ENCODE data around the gene TCEA3. TPM values are rescaled to one million over a fixed set of nuclear protein-coding genes. Genes with fewer than 3 reads are reported as not detected.

Gene TCEA3
- total RNA-seq, 1 experiment from 2014 or later = 0.72 TPM

GRCh38 chr1:23421753-23422240 is 2.8 kb downstream of the TCEA3 start:
- DNase-seq (ENCODE audit: low spot score) = no peak

DNA sequence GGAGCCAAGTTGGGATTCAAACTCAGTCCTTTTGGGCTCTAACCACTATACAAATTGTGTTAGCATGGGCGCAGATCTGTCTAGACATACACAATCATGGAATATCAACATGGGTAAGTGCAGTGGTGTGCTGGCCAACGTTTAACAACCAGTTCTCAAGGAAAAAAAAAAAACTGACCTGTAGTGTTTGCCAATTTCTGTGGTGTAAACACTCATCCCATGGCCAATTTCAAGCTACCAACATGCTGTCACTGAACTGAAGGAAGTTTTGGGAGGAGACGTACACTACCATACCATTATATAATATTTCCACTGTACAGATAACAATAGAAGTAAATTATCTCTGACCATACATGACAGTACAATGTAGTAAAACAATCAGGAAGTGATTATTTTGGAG is 3.2 kb downstream of the TCEA3 start:
- DNase-seq (ENCODE audit: low spot score) = no peak

- no peak for DNase-seq (ENCODE audit: low spot score)
Measured at GRCh38 chr1:23420778-23421177, 3.8 kb downstream of the TCEA3 start.

DNA sequence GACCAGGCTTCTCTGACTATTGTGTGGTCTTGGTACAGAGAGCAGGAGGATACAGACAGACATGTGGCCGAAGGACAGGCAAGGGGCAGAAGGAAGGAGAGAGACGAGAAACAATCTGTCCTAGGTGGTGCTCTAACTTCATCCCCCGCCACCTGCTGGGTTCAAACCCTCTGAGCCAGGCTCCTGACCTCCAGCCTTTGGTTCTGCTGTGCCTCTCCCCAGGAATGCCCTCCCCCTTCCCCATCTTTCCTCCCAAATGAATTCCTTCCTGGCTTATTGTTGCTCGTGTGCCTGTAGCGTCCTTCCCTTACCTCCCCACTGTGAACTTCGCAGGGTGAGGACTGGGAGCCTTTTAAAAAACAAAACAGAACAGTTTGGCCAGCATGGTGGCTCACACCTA is 5.4 kb downstream of the TCEA3 start:
- no peak for DNase-seq (ENCODE audit: low spot score)

DNA sequence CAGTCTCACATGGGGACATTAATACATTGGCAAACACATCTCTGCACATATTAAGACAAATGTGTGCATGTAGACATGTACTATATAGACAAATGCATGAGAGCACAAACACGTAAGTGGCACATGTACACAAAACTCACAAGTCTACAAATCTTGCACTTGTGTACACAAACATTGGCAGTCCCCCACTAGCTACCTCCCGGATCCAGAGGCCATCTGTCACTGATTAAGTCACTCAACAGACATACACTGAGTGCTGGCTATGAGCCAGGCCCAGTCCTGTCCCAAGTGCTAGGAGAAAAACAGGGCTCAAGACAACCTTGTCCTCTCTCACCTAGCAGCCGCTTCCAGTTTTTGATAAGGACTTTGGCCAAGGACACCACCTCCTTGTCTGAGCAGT is 7.0 kb downstream of the TCEA3 start:
- no peak for DNase-seq (ENCODE audit: low spot score)

DNA sequence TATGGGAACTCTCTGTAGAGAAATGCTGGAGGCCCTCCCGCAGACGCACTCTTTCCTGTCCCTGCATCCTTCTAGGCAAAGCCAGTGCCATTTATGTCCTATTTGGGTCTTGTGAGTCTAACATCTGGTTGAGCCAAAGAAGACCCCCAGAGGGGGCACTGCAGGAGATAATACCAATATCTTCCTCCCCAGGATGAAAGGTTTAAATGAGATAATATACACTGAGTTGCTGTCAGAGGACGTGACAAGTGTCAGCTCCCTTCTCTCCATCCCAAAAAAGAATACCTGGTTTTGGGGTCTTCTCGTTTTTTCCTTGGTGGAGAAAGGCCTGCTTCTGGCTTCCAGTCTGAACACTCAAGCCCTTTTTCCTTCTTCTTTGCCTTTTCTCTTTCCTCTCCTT is 7.6 kb downstream of the TCEA3 start:
- no peak for DNase-seq (ENCODE audit: low spot score)

- no peak for DNase-seq (ENCODE audit: low spot score)
Measured at GRCh38 chr1:23408797-23409290, 15.7 kb downstream of the TCEA3 start.

DNA sequence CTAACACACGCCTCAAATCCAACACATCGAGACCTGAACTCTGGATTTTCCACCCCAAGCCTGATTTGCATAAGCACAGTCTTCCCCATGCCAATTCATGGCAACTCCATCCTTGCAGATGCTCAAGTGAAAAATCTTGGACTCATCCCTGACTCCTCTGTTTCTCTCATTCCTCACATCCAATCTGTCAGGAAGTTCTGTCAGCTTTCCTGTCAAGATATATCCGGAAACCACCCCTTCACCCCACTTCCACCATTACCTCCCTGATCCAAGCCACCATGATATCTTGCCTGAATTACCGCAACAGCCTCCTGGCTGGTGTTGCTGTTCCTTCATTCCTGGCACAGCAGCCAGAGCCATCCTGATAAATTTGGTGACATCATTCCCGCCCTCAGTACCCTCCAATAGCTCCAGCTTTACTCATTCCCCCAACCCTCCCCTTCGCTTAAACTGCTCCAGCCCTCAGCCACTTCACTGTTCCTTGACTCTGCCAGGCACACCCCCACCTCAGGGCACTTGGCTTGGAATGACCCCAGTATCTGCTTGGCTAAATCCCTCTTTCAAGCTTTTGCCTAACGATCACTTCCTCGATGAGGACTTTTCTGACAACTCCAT is 17.4 kb downstream of the TCEA3 start:
- no peak for DNase-seq (ENCODE audit: low spot score)

- no peak for DNase-seq (ENCODE audit: low spot score)
Measured at GRCh38 chr1:23405946-23406345, 18.6 kb downstream of the TCEA3 start.

DNA sequence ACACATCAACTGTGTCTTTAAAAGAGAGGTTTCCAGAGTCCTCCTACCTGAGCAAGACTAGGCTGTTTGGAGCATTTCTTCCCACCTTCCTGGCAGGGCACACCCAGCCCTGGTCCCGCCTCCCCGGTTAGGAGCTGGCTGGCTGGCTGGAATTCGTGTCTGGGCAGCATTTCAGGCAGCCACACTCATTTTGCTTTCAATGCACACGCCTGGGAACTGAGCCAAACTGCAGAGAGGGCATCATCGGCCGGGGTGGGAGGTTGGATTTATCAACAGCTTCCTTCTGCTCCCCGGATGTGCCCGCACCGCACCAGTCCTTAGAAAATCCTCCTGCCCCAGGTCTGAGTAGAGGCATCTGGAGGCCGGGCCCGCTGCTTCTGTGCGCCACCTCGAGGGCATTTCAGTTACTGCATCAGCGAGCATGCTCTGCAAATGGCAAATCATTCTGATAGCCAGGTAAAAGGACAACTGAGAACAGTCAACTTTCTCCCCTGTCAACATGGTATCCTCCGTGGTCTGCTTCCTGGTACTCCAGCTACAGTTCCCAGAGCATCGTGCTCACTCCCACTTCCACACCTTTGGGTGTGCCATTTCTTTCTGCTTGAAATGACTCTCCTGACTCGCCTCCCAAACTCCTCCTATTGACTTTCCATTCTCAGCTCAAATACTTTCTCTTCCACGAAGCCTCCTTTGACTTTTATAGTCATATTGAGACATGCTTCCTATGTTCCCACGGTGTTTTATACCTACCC is 20.6 kb downstream of the TCEA3 start:
- DNase-seq (ENCODE audit: low spot score) = peak; percentile 99

DNA sequence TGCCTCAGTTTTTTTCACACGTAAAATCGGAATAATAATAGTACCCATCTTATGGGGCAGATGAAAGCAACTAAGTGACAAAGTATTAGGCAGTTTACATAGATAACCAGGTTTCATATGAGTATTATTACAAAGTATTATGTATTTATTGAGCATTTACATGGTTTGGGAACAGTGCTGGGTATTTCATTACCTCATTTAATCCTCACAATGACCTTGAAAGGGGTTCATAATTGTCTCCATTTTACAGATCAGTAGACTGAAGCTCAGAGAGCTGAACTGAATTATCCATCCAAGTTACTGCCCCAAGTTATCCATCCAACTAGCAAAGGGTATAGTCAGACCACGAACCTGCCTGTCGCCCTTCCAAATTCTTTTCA is 21.2 kb downstream of the TCEA3 start:
- DNase-seq (ENCODE audit: low spot score) = no peak

GRCh38 chr1:23403038-23403336 is 21.6 kb downstream of the TCEA3 start:
- peak; percentile 89 for DNase-seq (ENCODE audit: low spot score)

DNA sequence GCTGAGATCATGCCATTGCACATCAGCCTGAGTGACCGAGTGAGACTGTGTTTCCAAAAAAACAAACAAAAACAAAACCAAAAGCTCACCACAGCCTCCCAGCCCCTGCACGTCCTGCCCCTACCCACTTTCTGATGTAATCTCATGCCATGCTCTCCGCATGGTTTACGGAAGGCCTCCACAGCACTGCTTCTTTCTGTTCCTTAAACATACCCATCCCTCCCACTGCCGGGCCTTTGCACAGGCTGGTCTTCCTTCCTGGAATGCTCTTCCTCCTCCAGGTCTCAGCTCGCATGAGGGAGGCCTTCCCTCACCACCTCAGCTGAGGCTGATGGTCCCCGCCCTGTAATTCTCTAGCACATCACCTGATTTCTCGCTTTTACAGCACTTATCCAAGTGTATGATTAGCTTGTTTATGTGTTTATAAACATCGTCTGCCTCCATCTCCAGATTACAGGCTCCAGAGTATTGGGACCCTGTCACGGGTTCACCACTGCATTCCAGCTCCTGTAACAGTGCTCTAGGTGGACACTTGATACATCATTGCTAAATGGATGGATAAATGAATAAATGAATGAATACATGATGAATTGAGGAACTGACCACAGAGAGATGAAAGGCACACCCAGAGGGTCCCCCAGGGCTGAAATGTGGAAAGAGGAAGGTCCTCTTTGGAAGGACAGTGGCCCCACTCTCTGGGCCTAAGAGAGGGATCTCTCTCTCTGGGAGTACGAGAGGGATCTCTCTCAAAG is 22.1 kb downstream of the TCEA3 start:
- DNase-seq (ENCODE audit: low spot score) = peak; percentile 97

DNA sequence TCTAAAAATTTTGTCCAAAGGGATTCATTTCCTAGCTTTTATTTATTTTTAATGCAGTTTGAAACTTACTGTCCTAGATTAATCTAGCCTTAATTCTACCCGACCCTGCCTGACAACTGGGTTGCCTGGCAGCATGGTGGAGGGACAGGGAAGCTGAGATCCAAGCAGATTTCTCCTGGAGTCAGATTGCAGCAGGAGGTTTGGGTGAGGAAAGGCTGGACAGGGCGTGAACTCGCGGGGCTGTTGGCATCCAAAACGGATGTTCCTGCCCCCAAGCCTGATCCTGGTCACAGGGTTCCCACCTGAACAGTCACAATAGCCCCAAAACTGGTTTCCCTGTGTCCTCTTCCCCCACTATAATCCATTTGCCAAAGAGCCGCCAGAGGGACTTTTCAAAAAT is 23.2 kb downstream of the TCEA3 start:
- DNase-seq (ENCODE audit: low spot score) = no peak

GRCh38 chr1:23400324-23401114 is 24.0 kb downstream of the TCEA3 start:
- peak; percentile 27 for DNase-seq (ENCODE audit: low spot score)

- DNase-seq (ENCODE audit: low spot score) = no peak
Measured at GRCh38 chr1:23399229-23399628, 25.3 kb downstream of the TCEA3 start.

GRCh38 chr1:23397908-23398307 is 26.6 kb downstream of the TCEA3 start:
- no peak for DNase-seq (ENCODE audit: low spot score)

- no peak for DNase-seq (ENCODE audit: low spot score)
Measured at GRCh38 chr1:23396380-23396779, 28.2 kb downstream of the TCEA3 start.

DNA sequence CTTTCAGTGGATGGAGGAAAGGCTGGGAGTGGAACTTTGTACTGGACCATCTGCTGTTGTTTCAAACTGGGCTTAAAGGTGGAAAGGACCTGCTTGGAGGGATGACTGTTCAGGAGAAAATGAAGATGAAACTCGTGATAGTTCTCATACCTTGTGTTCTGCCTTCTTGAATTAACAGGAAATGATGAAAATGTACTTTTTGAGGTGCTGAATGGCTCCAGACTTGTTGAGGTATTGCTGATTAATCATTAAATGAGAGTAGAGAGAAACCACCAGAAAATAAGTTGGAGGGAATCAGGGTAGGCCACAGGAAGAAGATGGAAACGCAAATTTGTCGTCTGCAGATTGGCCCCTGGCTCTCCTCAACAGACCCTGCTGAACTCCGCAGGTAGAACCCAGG is 28.7 kb downstream of the TCEA3 start:
- no peak for DNase-seq (ENCODE audit: low spot score)

- no peak for DNase-seq (ENCODE audit: low spot score)
Measured at GRCh38 chr1:23395154-23395724, 29.3 kb downstream of the TCEA3 start.

- DNase-seq (ENCODE audit: low spot score) = peak; percentile 87
Measured at GRCh38 chr1:23394684-23395083, 29.9 kb downstream of the TCEA3 start.

DNA sequence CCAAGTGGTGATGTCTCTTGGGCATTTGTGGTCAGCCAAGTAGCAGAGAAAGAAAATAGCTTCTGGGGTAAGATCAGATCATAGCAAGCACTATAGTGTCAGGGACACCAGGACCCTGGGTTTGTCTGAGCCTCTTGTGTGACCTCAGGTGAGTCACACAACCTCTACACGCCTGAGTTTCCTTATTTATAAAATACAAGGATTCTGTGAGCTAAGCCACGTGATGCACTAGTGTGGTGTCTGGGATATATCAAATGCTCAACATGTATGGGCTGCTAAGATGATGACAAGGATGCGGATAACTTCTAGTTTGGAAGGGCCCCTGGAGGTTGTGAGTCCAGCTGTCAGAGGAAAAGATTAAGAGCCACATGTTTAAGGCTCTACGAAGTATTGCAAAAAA is 30.4 kb downstream of the TCEA3 start:
- DNase-seq (ENCODE audit: low spot score) = peak; percentile 71

Data from H4 (cell line).